K562 (cell line): ENCODE results near the gene DIAPH3.

Experiments used
- DIDO1 ChIP-seq: fragments of 450-650 bp; IDR thresholded peaks from 2 replicates; pipeline ENCODE4 v1.6.1; 2016; ENCODE audit warnings: low read depth, missing biosample characterization, missing genetic modification characterization
- EZH2 ChIP-seq: IDR thresholded peaks from 2 replicates; pipeline ENCODE4 v1.6.1; 2012; ENCODE audit warnings: low read depth, mild to moderate bottlenecking, inconsistent platforms, low read length, borderline replicate concordance
- GABPB1 ChIP-seq: sonication (generic); formaldehyde crosslinking; IDR thresholded peaks from 2 replicates; pipeline ENCODE4 v1.8.0; 2022; ENCODE audit warnings: mild to moderate bottlenecking, missing genetic modification reagents
- NR2C2 ChIP-seq, 2 experiments: fragments of 200-800 bp in 1 of 2; sonication (Bioruptor generic) in 1 of 2; sonication (generic) in 1 of 2; formaldehyde crosslinking in 1 of 2; IDR thresholded peaks; 2 replicates each; pipeline versions ENCODE4 v1.6.1 to v1.8.0; 2016 to 2022; ENCODE audit warnings: mild to moderate bottlenecking in 1 of 2, missing compliant biosample characterization in 1 of 2, missing genetic modification characterization in 1 of 2, missing genetic modification reagents in 1 of 2
- NRF1 ChIP-seq, 2 experiments: fragments of 450-650 bp; IDR thresholded peaks in 1 of 2; conservative IDR thresholded peaks in 1 of 2; 2 replicates each; pipeline ENCODE4 v1.6.1; 2014; ENCODE audit warnings: mild to moderate bottlenecking in 2 of 2
- YY1 ChIP-seq, 3 experiments: IDR thresholded peaks; 2 replicates each; pipeline ENCODE4 v1.6.1; 2011; ENCODE audit warnings: low read length in 2 of 3, mild to moderate bottlenecking in 2 of 3, moderate library complexity in 2 of 3, borderline replicate concordance in 1 of 3, control low read depth in 1 of 3, low read depth in 1 of 3; ENCODE audit not compliant: insufficient read depth in 3 of 3, insufficient replicate concordance in 2 of 3, control insufficient read depth in 1 of 3, insufficient read length in 1 of 3; ENCODE audit errors: extremely low read depth in 1 of 3
- ZBTB17 ChIP-seq: fragments of 450-650 bp; formaldehyde crosslinking; IDR thresholded peaks from 2 replicates; pipeline ENCODE4 v1.4.0; 2020; ENCODE audit warnings: mild to moderate bottlenecking
- ZKSCAN1 ChIP-seq: fragments of 150-350 bp; IDR thresholded peaks from 2 replicates; pipeline ENCODE4 v1.6.1; 2016; ENCODE audit warnings: low read depth, low read length
- ZNF239 ChIP-seq: fragments of 250-450 bp; sonication (Bioruptor Pico); IDR thresholded peaks from 2 replicates; pipeline ENCODE4 v1.4.0; 2020; ENCODE audit warnings: mild to moderate bottlenecking
- ZNF24 ChIP-seq: fragments of 450-650 bp; IDR thresholded peaks from 2 replicates; pipeline ENCODE4 v1.6.1; 2016
- ZNF561 ChIP-seq: fragments of 450-650 bp; formaldehyde crosslinking; conservative IDR thresholded peaks from 2 replicates; pipeline ENCODE4 v1.4.0; 2020; ENCODE audit warnings: mild to moderate bottlenecking, moderate library complexity
- TF ChIP-seq, protein P1 (sequence below): sonication (generic); formaldehyde crosslinking; IDR thresholded peaks from 2 replicates; pipeline ENCODE4 v1.9.0; 2022; ENCODE audit warnings: mild to moderate bottlenecking, missing genetic modification reagents
- TF ChIP-seq, protein P2 (sequence below), 3 experiments: IDR thresholded peaks in 2 of 3; conservative IDR thresholded peaks in 1 of 3; 2 replicates each; pipeline ENCODE4 v1.5.1; 2011 to 2012; ENCODE audit warnings: low read length in 3 of 3, mild to moderate bottlenecking in 3 of 3, control low read depth in 2 of 3, improper control_type of control experiment in 1 of 3, inconsistent platforms in 1 of 3, low read depth in 1 of 3, mixed read lengths in 1 of 3, moderate library complexity in 1 of 3; ENCODE audit not compliant: insufficient read depth in 2 of 3
- TF ChIP-seq, protein P3 (sequence below): fragments of 450-650 bp; formaldehyde crosslinking; IDR thresholded peaks from 2 replicates; pipeline ENCODE4 v1.4.0; 2022; ENCODE audit warnings: mild to moderate bottlenecking, moderate library complexity

- TF ChIP-seq NR2C2 (CRISPR knock-in tag; IDR thresholded peaks at IDR 0.05) = no peak
- no peak for TF ChIP-seq NR2C2 (tag; IDR thresholded peaks at IDR 0.05)
- TF ChIP-seq ZBTB17 = no peak
- TF ChIP-seq, protein P1, sequence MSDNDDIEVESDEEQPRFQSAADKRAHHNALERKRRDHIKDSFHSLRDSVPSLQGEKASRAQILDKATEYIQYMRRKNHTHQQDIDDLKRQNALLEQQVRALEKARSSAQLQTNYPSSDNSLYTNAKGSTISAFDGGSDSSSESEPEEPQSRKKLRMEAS (CRISPR knock-in tag) = no peak
- no peak for TF ChIP-seq NRF1 (conservative IDR thresholded peaks at IDR 0.05 in 1 of 2, IDR thresholded peaks at IDR 0.05 in 1 of 2)
- TF ChIP-seq ZKSCAN1 = no peak
- no peak for TF ChIP-seq DIDO1 (tag)
- TF ChIP-seq, protein P2, sequence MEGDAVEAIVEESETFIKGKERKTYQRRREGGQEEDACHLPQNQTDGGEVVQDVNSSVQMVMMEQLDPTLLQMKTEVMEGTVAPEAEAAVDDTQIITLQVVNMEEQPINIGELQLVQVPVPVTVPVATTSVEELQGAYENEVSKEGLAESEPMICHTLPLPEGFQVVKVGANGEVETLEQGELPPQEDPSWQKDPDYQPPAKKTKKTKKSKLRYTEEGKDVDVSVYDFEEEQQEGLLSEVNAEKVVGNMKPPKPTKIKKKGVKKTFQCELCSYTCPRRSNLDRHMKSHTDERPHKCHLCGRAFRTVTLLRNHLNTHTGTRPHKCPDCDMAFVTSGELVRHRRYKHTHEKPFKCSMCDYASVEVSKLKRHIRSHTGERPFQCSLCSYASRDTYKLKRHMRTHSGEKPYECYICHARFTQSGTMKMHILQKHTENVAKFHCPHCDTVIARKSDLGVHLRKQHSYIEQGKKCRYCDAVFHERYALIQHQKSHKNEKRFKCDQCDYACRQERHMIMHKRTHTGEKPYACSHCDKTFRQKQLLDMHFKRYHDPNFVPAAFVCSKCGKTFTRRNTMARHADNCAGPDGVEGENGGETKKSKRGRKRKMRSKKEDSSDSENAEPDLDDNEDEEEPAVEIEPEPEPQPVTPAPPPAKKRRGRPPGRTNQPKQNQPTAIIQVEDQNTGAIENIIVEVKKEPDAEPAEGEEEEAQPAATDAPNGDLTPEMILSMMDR (IDR thresholded peaks at IDR 0.05 in 2 of 3, conservative IDR thresholded peaks at IDR 0.05 in 1 of 3; ENCODE audit: insufficient read depth in 2 of 3, low read depth in 1 of 3, low read length in 3 of 3) = no peak
- no peak for TF ChIP-seq ZNF24
- no peak for TF ChIP-seq GABPB1
- TF ChIP-seq EZH2 = no peak
- TF ChIP-seq ZNF239 (CRISPR knock-in tag) = no peak
- TF ChIP-seq, protein P3, sequence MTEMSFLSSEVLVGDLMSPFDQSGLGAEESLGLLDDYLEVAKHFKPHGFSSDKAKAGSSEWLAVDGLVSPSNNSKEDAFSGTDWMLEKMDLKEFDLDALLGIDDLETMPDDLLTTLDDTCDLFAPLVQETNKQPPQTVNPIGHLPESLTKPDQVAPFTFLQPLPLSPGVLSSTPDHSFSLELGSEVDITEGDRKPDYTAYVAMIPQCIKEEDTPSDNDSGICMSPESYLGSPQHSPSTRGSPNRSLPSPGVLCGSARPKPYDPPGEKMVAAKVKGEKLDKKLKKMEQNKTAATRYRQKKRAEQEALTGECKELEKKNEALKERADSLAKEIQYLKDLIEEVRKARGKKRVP (CRISPR knock-in tag) = no peak
- no peak for TF ChIP-seq YY1 (IDR thresholded peaks at IDR 0.05; ENCODE audit: borderline replicate concordance in 1 of 3, control insufficient read depth in 1 of 3, extremely low read depth in 1 of 3, insufficient read depth in 3 of 3, insufficient read length in 1 of 3, insufficient replicate concordance in 2 of 3, low read depth in 1 of 3, low read length in 2 of 3)
- no peak for TF ChIP-seq ZNF561 (CRISPR knock-in tag)
Observed at GRCh38 chr13:59745392-59745788, 418.3 kb downstream of the DIAPH3 start.
